GM12872 (cell line): ENCODE data around the gene ESYT3.

Source experiments
- TF ChIP-seq, protein P1 (sequence below): IDR thresholded peaks from 3 replicates; pipeline ENCODE4 v1.5.1; 2011; ENCODE audit warnings: low read depth, mild to moderate bottlenecking, low read length, moderate library complexity; ENCODE audit not compliant: insufficient read depth

ESYT3 gene

DNA sequence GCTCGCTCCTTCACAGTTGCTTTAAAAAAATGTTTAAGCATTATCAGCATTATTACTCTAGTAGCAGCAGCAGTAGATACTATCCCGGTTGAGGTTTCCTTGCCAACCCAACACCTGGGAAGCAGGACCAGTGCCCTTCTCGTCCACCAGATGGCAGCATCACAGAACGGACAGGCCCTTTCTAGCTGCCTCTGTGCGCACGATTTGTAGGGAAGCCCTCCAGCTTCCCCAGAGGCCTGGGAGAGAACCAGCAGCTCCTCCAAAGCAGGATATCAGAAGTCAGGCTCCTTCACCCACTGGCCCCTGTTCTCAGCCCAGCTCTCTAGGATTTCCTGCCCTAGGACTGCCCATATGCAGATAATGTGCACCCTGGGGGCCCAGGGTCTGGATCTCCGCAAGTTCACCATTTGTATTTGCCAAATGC, 16.8 kb upstream of the ESYT3 start:
- TF ChIP-seq, protein P1, sequence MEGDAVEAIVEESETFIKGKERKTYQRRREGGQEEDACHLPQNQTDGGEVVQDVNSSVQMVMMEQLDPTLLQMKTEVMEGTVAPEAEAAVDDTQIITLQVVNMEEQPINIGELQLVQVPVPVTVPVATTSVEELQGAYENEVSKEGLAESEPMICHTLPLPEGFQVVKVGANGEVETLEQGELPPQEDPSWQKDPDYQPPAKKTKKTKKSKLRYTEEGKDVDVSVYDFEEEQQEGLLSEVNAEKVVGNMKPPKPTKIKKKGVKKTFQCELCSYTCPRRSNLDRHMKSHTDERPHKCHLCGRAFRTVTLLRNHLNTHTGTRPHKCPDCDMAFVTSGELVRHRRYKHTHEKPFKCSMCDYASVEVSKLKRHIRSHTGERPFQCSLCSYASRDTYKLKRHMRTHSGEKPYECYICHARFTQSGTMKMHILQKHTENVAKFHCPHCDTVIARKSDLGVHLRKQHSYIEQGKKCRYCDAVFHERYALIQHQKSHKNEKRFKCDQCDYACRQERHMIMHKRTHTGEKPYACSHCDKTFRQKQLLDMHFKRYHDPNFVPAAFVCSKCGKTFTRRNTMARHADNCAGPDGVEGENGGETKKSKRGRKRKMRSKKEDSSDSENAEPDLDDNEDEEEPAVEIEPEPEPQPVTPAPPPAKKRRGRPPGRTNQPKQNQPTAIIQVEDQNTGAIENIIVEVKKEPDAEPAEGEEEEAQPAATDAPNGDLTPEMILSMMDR: peak; percentile 91

DNA sequence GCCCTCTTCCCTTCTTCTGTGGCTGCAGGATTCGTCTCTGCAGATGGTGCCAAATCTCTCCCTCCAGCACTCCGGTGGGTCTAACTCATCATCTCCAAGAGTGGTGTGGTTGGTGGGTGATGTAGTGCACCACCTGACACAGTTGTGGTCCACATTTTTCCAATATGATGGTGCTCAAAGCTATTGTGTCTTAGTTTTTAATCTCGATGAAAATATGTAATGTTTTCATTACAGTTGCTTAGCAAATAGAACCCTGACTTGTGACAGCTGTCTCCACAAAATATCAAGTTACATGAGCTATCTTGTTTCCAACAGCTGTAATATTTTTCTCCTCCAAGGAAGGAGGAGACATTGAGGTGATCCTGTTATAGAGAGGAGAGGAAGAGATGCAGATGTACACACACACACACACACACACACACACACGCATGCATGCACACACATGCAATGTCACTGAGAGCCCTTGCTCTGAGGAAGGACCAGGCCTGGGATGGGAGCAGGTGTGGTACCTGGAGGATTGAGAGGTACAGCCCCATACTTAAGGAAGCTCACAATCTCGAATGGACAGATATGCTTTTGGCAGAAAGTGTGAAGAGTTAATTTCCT, 15.7 kb upstream of the ESYT3 start:
- TF ChIP-seq, protein P1: no peak

GRCh38 chr3:138423316-138423715, 11.1 kb upstream of the ESYT3 start:
- TF ChIP-seq, protein P1: no peak

DNA sequence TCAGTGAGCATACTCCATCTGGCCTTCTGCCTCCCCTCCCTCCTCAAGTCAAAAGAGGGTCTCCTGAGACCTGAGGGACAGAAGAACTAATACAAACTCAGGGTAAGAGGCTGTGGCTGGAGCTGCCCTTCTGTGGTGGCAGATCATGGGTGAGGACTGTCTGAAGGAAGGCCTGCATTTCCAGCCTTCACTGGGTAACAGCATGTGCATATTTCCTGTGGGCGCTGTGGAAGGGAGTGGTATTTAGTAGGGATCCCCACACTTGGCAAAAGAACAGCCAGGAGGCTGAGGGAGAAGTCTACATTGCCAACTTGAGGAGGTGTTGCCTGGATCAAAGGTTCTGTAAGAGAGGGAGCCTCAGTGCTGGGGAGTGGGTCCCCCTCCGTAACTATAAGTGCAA, 10.1 kb upstream of the ESYT3 start:
- TF ChIP-seq, protein P1: no peak

DNA sequence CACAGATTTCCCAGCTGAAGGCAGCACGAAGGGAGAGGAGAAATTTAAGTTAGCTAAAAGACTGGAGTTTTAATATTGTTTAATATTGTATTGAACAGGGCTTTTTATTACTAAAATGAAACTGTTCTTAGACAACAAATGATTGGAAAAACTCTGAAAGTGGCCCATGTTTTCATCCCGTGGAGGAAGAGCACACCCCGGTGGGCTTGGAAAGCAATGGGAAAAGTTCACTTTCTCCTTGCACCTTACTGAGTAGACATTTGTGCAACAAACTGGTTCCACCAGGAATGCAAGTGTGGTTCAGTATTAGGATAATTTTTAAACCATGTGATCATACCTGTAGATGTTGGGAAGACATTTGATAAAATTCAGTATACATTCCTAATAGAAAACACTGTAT, 8.2 kb upstream of the ESYT3 start:
- TF ChIP-seq, protein P1: peak; percentile 15; the same call in 1 of the 3 replicates

- TF ChIP-seq, protein P1: no peak
Observed at GRCh38 chr3:138429665-138430064, 4.8 kb upstream of the ESYT3 start.

GRCh38 chr3:138432576-138433240, 1.7 kb upstream of the ESYT3 start:
- TF ChIP-seq, protein P1: no peak
